Nephron progenitor cell (in vitro differentiated cells): ENCODE data around the gene CITED4.

Source experiments
- DNase-seq: peaks from one replicate; pipeline ENCODE4 v3.0.0; 2021
- H3K27ac Mint-ChIP-seq: 2 replicates; pipeline ENCODE4 v1.8.0; 2021; ENCODE audit warnings: mild to moderate bottlenecking, moderate library complexity, mixed read lengths
- H3K27me3 Mint-ChIP-seq: 2 replicates; pipeline ENCODE4 v1.8.0; 2021; ENCODE audit warnings: mild to moderate bottlenecking, low read depth, mixed read lengths; ENCODE audit not compliant: poor library complexity
- H3K36me3 Mint-ChIP-seq: 2 replicates; pipeline ENCODE4 v1.8.0; 2021; ENCODE audit warnings: low read depth, mixed read lengths
- H3K4me1 Mint-ChIP-seq: 2 replicates; pipeline ENCODE4 v1.8.0; 2021; ENCODE audit warnings: mixed read lengths
- H3K4me3 Mint-ChIP-seq: 2 replicates; pipeline ENCODE4 v1.8.0; 2021; ENCODE audit warnings: mild to moderate bottlenecking, moderate library complexity, mixed read lengths
- H3K9me3 Mint-ChIP-seq: 2 replicates; pipeline ENCODE4 v1.8.0; 2021; ENCODE audit warnings: mild to moderate bottlenecking, moderate library complexity, mixed read lengths
- CTCF ChIP-seq: fragments of 200-600 bp; sonication (generic); IDR thresholded peaks from 2 replicates; pipeline ENCODE4 v1.5.0; 2021; ENCODE audit warnings: antibody characterized with exemption

Gene CITED4, protein sequence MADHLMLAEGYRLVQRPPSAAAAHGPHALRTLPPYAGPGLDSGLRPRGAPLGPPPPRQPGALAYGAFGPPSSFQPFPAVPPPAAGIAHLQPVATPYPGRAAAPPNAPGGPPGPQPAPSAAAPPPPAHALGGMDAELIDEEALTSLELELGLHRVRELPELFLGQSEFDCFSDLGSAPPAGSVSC

GRCh38 chr1:40862008-40862863 is at the start of gene CITED4:
TSS of gene CITED4 (minus strand) at chr1:40862363. CDS start at chr1:40862127, 236 bp downstream.
- Mint-ChIP-seq H3K27me3 (peaks cover 39% of the 10 kb centered on the region), H3K4me1 (peaks cover 32% of the 10 kb centered on the region), H3K9me3 (no peaks in the 10 kb centered on the region)

DNA sequence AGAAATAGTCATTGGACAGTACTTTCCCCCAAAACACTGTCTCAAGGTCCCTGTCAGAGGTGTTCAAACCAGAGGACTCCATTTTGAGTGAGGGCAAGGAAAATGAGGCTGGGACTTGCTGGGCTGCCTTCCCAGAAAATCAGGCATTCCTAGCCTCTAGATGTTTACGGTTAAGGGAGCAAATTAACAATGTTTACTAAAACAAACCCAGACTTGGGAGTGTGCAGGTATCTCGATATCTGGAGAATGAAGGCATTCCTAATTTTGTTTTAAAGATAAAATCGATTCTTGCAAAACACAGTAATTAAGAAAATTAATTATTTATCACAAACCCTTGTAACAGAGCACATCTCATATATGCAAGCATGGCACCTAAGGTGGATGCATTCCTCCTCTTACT is 48.9 kb upstream of the CITED4 start:
- H3K27ac Mint-ChIP-seq = peak overlapping the region; percentile 17
- TF ChIP-seq CTCF = no peak
- H3K4me3 Mint-ChIP-seq = no peak overlapping the region
- no peaks in the 10 kb centered on the region for H3K36me3 Mint-ChIP-seq
- DNase-seq = no peak
- no peaks in the 10 kb centered on the region for H3K9me3 Mint-ChIP-seq
- no peaks in the 10 kb centered on the region for H3K4me1 Mint-ChIP-seq
- peaks cover 21% of the 10 kb centered on the region for H3K27me3 Mint-ChIP-seq

More at GRCh38 chr1:40862008-40862863, at the start of gene CITED4:
- DNase-seq = peak; percentile 98
- H3K36me3 Mint-ChIP-seq = no peaks in the 10 kb centered on the region
- no peak within 1 kb of the TSS for H3K27ac Mint-ChIP-seq
- peak within 1 kb of the TSS; percentile 85 for H3K4me3 Mint-ChIP-seq
- peak; percentile 13 for TF ChIP-seq CTCF

DNA sequence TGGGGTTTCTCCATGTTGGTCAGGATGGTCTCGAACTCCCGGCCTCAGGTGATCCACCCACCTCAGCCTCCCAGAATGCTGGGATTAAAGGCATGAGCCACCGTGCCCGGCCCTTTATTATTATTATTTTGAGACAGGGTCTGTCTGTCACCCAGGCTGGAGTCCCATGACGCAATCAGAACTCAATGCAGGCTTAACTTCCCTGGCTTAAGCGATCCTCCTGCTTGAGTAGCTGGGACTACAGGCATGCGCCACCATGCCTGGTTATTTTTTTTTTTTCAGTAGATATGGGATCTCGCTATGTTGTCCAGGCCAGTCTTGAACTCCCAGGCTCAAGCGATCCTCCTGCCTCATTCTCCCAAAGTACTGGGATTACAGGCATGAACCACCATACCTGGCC is 47.1 kb upstream of the CITED4 start:
- Mint-ChIP-seq H3K9me3 (no peaks in the 10 kb centered on the region), H3K27me3 (peaks cover 20% of the 10 kb centered on the region), H3K4me3 (no peak overlapping the region), H3K27ac (no peak overlapping the region), H3K4me1 (no peaks in the 10 kb centered on the region), H3K36me3 (no peaks in the 10 kb centered on the region)
- no peak for TF ChIP-seq CTCF
- no peak for DNase-seq

GRCh38 chr1:40908350-40908749 is 46.2 kb upstream of the CITED4 start:
- Mint-ChIP-seq H3K4me3 (no peak overlapping the region), H3K4me1 (no peaks in the 10 kb centered on the region), H3K36me3 (no peaks in the 10 kb centered on the region), H3K27ac (no peak overlapping the region), H3K27me3 (peaks cover 20% of the 10 kb centered on the region), H3K9me3 (no peaks in the 10 kb centered on the region)
- no peak for DNase-seq
- no peak for TF ChIP-seq CTCF

DNA sequence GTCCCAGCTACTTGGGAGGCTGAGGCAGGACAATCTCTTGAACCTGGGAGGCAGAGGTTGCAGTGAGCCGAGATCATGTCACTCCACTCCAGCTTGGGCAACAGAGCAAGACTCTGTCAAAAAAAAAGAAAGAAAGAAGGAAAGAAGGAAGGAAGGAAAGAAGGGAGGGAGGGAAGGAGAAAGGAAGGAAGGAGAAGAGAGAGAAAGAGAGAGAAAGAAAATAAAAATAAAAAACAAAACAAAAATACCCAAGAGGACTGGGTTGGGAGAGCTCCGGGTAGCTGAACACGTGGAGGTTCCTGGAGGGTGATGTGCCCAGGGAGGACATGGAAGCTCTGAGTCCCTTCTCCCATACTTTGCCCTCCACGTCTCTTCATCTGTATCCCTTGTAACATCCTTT is 45.7 kb upstream of the CITED4 start:
- Mint-ChIP-seq H3K27ac (no peak overlapping the region), H3K4me1 (no peaks in the 10 kb centered on the region), H3K36me3 (no peaks in the 10 kb centered on the region), H3K4me3 (no peak overlapping the region), H3K9me3 (no peaks in the 10 kb centered on the region), H3K27me3 (peaks cover 18% of the 10 kb centered on the region)
- no peak for TF ChIP-seq CTCF
- DNase-seq = no peak
